B cell (primary cell): ENCODE results near the gene BTNL9.
"Not testable (repeated sequence)": the region's sequence is repeated elsewhere in the genome, so short reads cannot be mapped to it uniquely, and the experiment has no call there.

Experiments used
- CTCF ChIP-seq: fragments of 200-600 bp; IDR thresholded peaks from one replicate; pipeline ENCODE4 v1.8.0; 2022; ENCODE audit warnings: antibody characterized with exemption, mild to moderate bottlenecking
- EZH2 ChIP-seq: IDR thresholded peaks from 2 replicates; pipeline ENCODE4 v1.6.1; 2012; ENCODE audit warnings: borderline replicate concordance, low read depth, mild to moderate bottlenecking, moderate library complexity, low read length; ENCODE audit not compliant: insufficient read depth, poor library complexity, severe bottlenecking

- not testable (repeated sequence) for TF ChIP-seq CTCF, EZH2
Measured at GRCh38 chr5:181097383-181097753, 57.3 kb downstream of the BTNL9 start.
